ENCODE data around the gene POLD2.

- no peak for TF ChIP-seq CTCF (IDR thresholded peaks at IDR 0.05)
- no peak for TF ChIP-seq POLR2A (IDR thresholded peaks at IDR 0.05)
These were observed 13.4 kb upstream of the POLD2 start for GRCh38 chr7:44136731-44137130.
